A549 (cell line): ENCODE measurements around the gene XPNPEP1.

ENCODE experiments used
- CTCF ChIP-seq: fragments of >200 bp; sonication (Bioruptor Twin); formaldehyde crosslinking; IDR thresholded peaks from 3 replicates; pipeline ENCODE4 v1.5.1; 2016
- FOSL2 ChIP-seq, 2 experiments: fragments of 450-650 bp in 1 of 2; fragments of >200 bp in 1 of 2; sonication (Bioruptor Twin) in 1 of 2; formaldehyde crosslinking; IDR thresholded peaks; 2 replicates each; pipeline versions ENCODE4 v1.5.0 to v1.6.1; 2016 to 2020; ENCODE audit warnings: mild to moderate bottlenecking in 1 of 2, moderate library complexity in 1 of 2
- PHF8 ChIP-seq: fragments of 200-600 bp; sonication (generic); IDR thresholded peaks from 2 replicates; pipeline ENCODE4 v1.6.1; 2016; ENCODE audit warnings: low read depth, mild to moderate bottlenecking, antibody characterized with exemption, moderate library complexity, borderline replicate concordance
- RAD21 ChIP-seq, 2 experiments: fragments of >200 bp in 1 of 2; sonication (Bioruptor Twin) in 1 of 2; formaldehyde crosslinking in 1 of 2; IDR thresholded peaks in 1 of 2; conservative IDR thresholded peaks in 1 of 2; 2 replicates in 1 of 2; 3 replicates in 1 of 2; pipeline ENCODE4 v1.6.1; 2012 to 2018; ENCODE audit warnings: inconsistent platforms in 1 of 2

GRCh38 chr10:109940117-109940516 is 16.8 kb upstream of the XPNPEP1 start:
- TF ChIP-seq CTCF (no peak), FOSL2 (IDR thresholded peaks at IDR 0.05) (no peak), FOSL2 (CRISPR knock-in tag; IDR thresholded peaks at IDR 0.05) (no peak), PHF8 (no peak), RAD21 (conservative IDR thresholded peaks at IDR 0.05 in 1 of 2, IDR thresholded peaks at IDR 0.05 in 1 of 2) (no peak)
